Fibroblast of pulmonary artery (primary cell): Measurements from ENCODE around the gene PRKAG2.

Experiments
- DNase-seq: peaks from one replicate; pipeline ENCODE4 v3.0.0-alpha.2; 2010; ENCODE audit warnings: low read depth
- H3K4me3 ChIP-seq: replicated peaks from 2 replicates; pipeline ENCODE4 v1.5.1; 2011; ENCODE audit warnings: low read depth, mild to moderate bottlenecking, control low read depth, low read length, moderate library complexity
- TF ChIP-seq, protein P1 (sequence below): IDR thresholded peaks from 2 replicates; pipeline ENCODE4 v1.5.1; 2011; ENCODE audit warnings: mild to moderate bottlenecking, control low read depth, low read length, inconsistent platforms; ENCODE audit errors: missing control alignments

PRKAG2 gene

DNA sequence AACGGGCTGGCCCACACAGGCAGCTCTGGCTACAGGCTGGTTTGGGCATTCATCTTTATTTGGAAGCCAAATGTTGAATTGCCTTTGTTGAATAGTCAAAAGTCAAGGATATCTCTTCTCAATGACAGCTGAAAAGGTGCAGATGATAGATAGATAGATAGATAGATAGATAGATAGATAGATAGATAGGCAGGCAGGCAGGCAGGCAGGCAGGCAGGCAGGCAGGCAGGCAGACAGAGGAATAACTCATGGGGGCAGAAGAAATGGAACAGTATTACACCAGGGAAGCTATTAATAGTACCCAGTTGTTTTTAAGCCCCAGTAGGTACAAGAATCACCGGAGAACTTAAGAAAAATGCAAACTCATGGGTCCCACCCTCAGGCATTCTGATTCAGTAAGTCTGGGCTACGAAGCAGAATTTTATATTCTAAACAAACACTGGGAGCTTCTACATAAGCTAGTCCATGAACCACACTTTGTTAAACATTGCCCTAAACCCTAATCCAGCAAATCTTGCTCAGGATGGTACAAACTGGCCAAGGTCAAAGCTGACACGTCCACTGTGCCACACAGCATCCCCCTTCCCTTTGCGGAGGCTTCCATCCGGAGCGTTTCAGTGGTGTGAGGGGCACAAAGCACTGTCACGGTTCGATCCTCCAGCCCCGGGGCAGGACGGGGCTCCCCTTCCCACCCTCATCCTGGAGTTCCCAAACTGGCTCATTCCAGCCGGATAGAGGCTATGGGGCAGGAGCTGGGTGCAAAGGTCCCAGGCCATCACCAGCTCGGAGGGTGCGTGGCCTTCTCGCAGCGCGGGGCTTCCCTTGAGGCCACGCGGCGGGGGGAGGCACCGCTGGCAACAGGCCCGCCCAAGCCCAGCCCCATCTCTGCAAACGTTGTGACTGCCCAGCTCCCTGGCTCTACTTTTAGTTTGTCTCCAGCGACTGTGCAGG, 6.7 kb downstream of the PRKAG2 start:
- DNase-seq: no peak
- TF ChIP-seq, protein P1, sequence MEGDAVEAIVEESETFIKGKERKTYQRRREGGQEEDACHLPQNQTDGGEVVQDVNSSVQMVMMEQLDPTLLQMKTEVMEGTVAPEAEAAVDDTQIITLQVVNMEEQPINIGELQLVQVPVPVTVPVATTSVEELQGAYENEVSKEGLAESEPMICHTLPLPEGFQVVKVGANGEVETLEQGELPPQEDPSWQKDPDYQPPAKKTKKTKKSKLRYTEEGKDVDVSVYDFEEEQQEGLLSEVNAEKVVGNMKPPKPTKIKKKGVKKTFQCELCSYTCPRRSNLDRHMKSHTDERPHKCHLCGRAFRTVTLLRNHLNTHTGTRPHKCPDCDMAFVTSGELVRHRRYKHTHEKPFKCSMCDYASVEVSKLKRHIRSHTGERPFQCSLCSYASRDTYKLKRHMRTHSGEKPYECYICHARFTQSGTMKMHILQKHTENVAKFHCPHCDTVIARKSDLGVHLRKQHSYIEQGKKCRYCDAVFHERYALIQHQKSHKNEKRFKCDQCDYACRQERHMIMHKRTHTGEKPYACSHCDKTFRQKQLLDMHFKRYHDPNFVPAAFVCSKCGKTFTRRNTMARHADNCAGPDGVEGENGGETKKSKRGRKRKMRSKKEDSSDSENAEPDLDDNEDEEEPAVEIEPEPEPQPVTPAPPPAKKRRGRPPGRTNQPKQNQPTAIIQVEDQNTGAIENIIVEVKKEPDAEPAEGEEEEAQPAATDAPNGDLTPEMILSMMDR: no peak
- H3K4me3 ChIP-seq: no peak overlapping the region

DNA sequence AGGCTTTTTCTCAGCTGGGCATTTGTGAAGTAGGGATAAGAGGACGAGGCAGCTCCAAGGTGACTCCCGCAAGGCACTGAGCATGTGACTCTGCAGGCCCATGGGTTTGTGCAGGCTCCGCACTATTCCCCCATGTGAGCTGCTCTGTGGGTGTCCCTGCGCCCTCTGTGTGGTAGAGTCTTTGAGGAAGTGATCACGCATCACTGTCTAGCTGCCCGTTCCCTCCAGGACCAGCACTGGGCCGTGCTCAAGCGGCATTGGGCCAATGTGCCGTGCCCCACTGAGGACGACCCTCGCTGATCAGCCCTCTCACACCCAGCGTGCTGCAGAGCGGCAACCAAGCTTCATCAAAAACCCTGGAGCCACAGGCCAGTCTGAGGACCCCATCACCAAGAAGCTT, 7.5 kb downstream of the PRKAG2 start:
- H3K4me3 ChIP-seq: no peak overlapping the region
- DNase-seq: no peak
- TF ChIP-seq, protein P1: no peak

DNA sequence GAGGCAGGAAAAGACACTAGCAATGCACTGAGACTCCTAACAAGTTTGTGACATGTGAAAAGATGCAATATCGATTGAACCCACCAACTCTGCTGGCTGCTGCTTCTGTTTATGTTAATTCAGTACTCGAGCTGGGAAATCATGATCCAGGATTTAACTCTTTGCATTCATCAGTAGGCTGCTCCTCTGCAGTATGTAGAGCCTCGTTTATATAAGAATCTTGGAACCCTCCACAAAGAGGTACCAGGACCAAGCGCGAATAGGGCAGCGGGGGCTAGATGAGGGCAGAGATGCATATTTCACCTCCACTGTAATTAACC, 7.8 kb downstream of the PRKAG2 start:
- no peak for DNase-seq
- H3K4me3 ChIP-seq: no peak overlapping the region
- TF ChIP-seq, protein P1: no peak

DNA sequence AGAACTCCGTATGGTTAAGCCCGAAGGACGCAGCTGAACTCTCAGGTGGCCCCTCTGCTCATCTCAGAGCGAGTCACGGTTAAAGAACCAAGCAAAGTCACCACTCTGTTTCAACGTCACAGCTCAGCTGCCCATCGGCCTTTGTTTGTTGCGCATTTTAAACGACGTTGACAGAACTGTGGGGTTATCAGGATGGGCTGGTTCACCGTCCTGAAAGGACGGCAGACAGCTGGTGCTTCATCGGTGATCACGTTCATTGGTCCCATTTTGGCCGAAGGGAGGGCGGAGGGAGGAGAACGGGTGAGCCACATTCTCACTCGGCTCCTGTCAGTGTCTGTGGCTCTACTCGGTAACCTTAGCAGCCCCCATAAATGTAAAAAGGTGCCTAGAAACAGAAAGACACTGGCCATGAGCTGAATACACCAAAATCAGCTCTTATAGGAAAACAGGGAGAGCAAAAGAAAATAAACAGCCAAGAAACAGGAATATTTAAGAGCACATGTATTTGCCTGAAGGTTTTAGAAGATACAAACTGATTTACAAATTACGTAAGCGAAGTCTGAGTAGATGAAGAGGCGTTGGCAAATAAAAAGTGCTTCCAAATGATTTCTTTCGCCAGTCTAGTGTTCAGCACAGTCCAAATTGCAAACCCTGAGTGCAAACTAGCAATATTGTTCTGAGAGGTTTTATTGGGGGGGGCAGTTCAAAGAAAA, 8.4 kb downstream of the PRKAG2 start:
- no peak overlapping the region for H3K4me3 ChIP-seq
- DNase-seq: no peak
- TF ChIP-seq, protein P1: no peak

DNA sequence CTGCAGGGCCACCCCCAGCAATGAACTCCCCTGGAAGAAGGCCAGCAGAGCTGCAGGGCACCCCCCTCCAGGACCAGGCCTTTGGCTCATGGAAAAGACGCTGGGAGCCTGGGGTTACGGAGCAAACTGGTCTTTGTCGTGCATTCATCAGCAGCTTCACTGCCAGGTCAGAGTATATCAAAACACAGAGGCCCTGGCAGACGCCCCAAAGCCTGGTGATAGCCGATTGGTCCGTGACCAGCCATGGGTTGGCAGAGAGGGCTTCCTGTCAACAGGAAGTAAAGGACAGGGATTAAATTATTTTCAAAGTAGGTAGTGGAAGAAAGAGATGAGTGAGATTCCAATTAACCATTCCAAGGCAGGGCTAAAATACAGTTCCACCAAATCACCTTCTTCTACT, 9.0 kb downstream of the PRKAG2 start:
- TF ChIP-seq, protein P1: no peak
- H3K4me3 ChIP-seq: no peak overlapping the region
- DNase-seq: no peak

DNA sequence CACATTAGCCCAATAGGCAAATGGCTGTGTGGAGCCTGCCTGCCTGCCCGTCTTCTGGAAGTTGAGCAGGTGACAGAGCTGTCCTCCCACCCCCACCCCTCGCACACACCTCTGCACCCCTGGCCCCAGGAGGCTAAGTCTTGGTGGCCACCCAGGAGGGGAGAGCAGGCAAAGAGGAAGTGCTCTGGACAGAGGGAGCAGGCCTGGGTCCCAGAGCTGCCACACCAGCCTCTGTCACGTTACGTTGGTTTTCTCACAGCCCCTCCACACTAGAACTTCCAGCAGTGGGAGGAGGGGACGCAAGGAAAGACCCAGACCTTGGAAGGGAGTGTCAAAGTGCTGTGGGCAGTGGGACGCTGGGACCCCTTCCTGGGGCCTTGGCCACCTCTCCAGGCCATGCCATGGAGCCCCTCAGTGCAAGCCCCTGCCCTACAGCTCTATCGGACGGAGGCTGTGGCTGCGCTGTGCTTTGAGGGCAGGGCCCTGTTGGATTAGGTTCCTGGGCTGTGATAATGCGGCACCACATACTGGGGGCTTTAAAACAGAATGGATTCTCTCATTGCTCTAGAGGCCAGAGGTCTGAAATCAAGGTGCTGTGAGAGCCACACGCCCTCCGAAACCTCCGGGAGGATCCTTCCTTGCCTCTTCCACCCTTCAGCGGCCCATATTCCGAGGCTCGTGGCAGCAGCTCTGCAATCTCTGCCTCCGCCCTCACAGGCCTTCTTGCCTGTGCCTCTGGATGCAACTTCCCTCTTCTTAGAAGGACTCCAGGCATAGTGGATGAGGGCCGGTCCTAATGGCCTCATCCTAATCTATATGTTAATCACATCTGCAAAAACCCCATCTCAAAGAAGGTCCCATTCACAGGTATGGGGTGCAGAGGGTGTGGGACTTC, 9.9 kb downstream of the PRKAG2 start:
- TF ChIP-seq, protein P1: no peak
- DNase-seq: no peak
- H3K4me3 ChIP-seq: no peak overlapping the region
